Esophagus muscularis mucosa (tissue), 4 donors: Measurements from ENCODE around the gene DNAH11. TPM values are rescaled to one million over a fixed set of nuclear protein-coding genes. Genes with fewer than 3 reads are reported as not detected.

Source experiments
- DNase-seq: peaks from one replicate; pipeline ENCODE4 v3.0.0-alpha.2; 2017; ENCODE audit errors: extremely low spot score
- H3K27ac ChIP-seq, 4 donors: fragments of 200-600 bp; sonication (generic); replicated peaks in 1 of 4; 1 replicate in 3 of 4; 2 replicates in 1 of 4; pipeline ENCODE4 v1.5.1; 2016 to 2019; ENCODE audit warnings: mild to moderate bottlenecking in 1 of 4
- H3K27me3 ChIP-seq, 4 donors: fragments of 200-600 bp; sonication (generic); one replicate each; pipeline versions ENCODE4 v1.5.1 to v1.6.0; 2016 to 2019
- H3K36me3 ChIP-seq, 4 donors: fragments of 200-600 bp; sonication (generic); one replicate each; pipeline ENCODE4 v1.5.1; 2016 to 2019
- H3K4me1 ChIP-seq, 4 donors: fragments of 200-600 bp; sonication (generic); one replicate each; pipeline ENCODE4 v1.5.1; 2016 to 2019
- H3K4me3 ChIP-seq, 4 donors: fragments of 200-600 bp; sonication (generic); 1 replicate in 2 of 4; 2 replicates in 2 of 4; pipeline ENCODE4 v1.5.1; 2016 to 2019; ENCODE audit warnings: mild to moderate bottlenecking in 4 of 4, moderate library complexity in 1 of 4
- H3K9me3 ChIP-seq, 4 donors: fragments of 200-600 bp; sonication (generic); 1 replicate in 3 of 4; 2 replicates in 1 of 4; pipeline ENCODE4 v1.5.1; 2016 to 2019
- CTCF ChIP-seq, 3 experiments: fragments of 200-600 bp in 2 of 3; fragments of 450-650 bp in 1 of 3; sonication (generic) in 2 of 3; IDR thresholded peaks; one replicate each; pipeline ENCODE4 v1.5.1; 2017 to 2019; ENCODE audit warnings: antibody characterized with exemption in 3 of 3, mild to moderate bottlenecking in 2 of 3, moderate library complexity in 1 of 3
- EP300 ChIP-seq: sonication (generic); formaldehyde crosslinking; IDR thresholded peaks from one replicate; pipeline ENCODE4 v1.6.1; 2017; ENCODE audit warnings: antibody characterized with exemption
- POLR2A ChIP-seq: fragments of 450-650 bp; IDR thresholded peaks from one replicate; pipeline ENCODE4 v1.6.1; 2017; ENCODE audit warnings: antibody characterized with exemption, moderate library complexity, mild to moderate bottlenecking, low read depth
- POLR2AphosphoS5 ChIP-seq, 2 donors: sonication (generic); formaldehyde crosslinking; IDR thresholded peaks; one replicate each; pipeline ENCODE4 v1.6.1; 2017; ENCODE audit warnings: antibody characterized with exemption in 2 of 2
- WGBS: methylation state at CpG from one replicate; pipeline ENCODE4 v1.1.5; 2018; 5-methylcytosine and 5-hydroxymethylcytosine counted together
- intact Hi-C: fragments of 100-400 bp; cut with DNase I; formaldehyde crosslinking; loops from one replicate; pipeline ENCODE4 v1.15.1; 2023
- total RNA-seq, 4 donors: library from RNA; depleted of rRNA; stranded (reverse); fragments of >200 nt; gene quantifications; one replicate each; pipeline versions ENCODE4 v1.1.0 to v1.2.1, GENCODE V29; 2016

The DNAH11 gene
- total RNA-seq, 4 donors from 2014 or later: 8.7 to 16.6 (median 13.1) TPM

GRCh38 chr7:21763818-21764217 lies 221.0 kb downstream of the DNAH11 start:
- Histone ChIP-seq H3K9me3 (no peaks in the 10 kb centered on the region), H3K4me1 (no peaks in the 10 kb centered on the region), H3K27me3 (no peaks in the 10 kb centered on the region), H3K27ac (no peak overlapping the region), H3K4me3 (no peak overlapping the region), H3K36me3 (no peaks in the 10 kb centered on the region)
- no peak for DNase-seq
- intact Hi-C loops: loop anchor here (10.0 kb wide), 1 partner anchor 989 kb away; no protein-coding TSS in a partner anchor
- TF ChIP-seq CTCF (IDR thresholded peaks at IDR 0.05): no peak
- TF ChIP-seq POLR2A: no peak
- TF ChIP-seq EP300: no peak
- TF ChIP-seq POLR2AphosphoS5 (IDR thresholded peaks at IDR 0.05): no peak
- WGBS: 89% methylated on average over 4 of the region's 4 CpGs

- H3K36me3 ChIP-seq: no peaks in the 10 kb centered on the region
- H3K27ac ChIP-seq: no peak overlapping the region
- H3K4me3 ChIP-seq: no peak overlapping the region
- H3K27me3 ChIP-seq: no peaks in the 10 kb centered on the region
- no peak for DNase-seq
- H3K4me1 ChIP-seq: peaks cover 0 to 5% (median 3%) of the 10 kb centered on the region in 4 donors
- no peak for TF ChIP-seq POLR2A
- TF ChIP-seq CTCF (IDR thresholded peaks at IDR 0.05): no peak
- no peak for TF ChIP-seq EP300
- no peak for TF ChIP-seq POLR2AphosphoS5 (IDR thresholded peaks at IDR 0.05)
- H3K9me3 ChIP-seq: no peaks in the 10 kb centered on the region
- WGBS: 84% methylated on average over 2 of the region's 2 CpGs
- intact Hi-C loops: loop anchor here (5.0 to 10.0 kb wide), 2 partner anchors 231 to 991 kb away; no protein-coding TSS in a partner anchor
Observed at GRCh38 chr7:21766218-21766617, 223.4 kb downstream of the DNAH11 start.

GRCh38 chr7:21767300-21767900 lies 224.6 kb downstream of the DNAH11 start:
- no peak for DNase-seq
- 29% methylated on average over 6 of the region's 6 CpGs for WGBS
- intact Hi-C loops: loop anchor here (5.0 to 10.0 kb wide), 2 partner anchors 230 to 993 kb away; no protein-coding TSS in a partner anchor

GRCh38 chr7:21768279-21768678 lies 225.4 kb downstream of the DNAH11 start:
- Histone ChIP-seq H3K27me3 (no peaks in the 10 kb centered on the region), H3K36me3 (no peaks in the 10 kb centered on the region), H3K4me1 (peaks cover 0 to 26% (median 21%) of the 10 kb centered on the region in 4 donors), H3K9me3 (no peaks in the 10 kb centered on the region), H3K4me3 (no peak overlapping the region), H3K27ac (no peak overlapping the region)
- WGBS: 69% methylated on average over 5 of the region's 5 CpGs
- intact Hi-C loops: loop anchor here (5.0 to 10.0 kb wide), 2 partner anchors 229 to 993 kb away; no protein-coding TSS in a partner anchor
- DNase-seq: no peak
- TF ChIP-seq CTCF (IDR thresholded peaks at IDR 0.05) (no peak), POLR2AphosphoS5 (IDR thresholded peaks at IDR 0.05) (no peak), POLR2A (no peak), EP300 (no peak)

More at GRCh38 chr7:21767300-21767900, 224.6 kb downstream of the DNAH11 start:
- Histone ChIP-seq H3K36me3 (no peaks in the 10 kb centered on the region), H3K27me3 (no peaks in the 10 kb centered on the region), H3K9me3 (no peaks in the 10 kb centered on the region), H3K4me1 (peaks cover 0 to 17% (median 13%) of the 10 kb centered on the region in 4 donors), H3K27ac (no peak overlapping the region), H3K4me3 (no peak overlapping the region)
- peak; percentile 24 to 60 (median 32) for TF ChIP-seq CTCF (IDR thresholded peaks at IDR 0.05)
- no peak for TF ChIP-seq EP300
- no peak for TF ChIP-seq POLR2A
- no peak for TF ChIP-seq POLR2AphosphoS5 (IDR thresholded peaks at IDR 0.05)
